VCaP (cell line): ENCODE results near the gene FHDC1.

Experiments
- H3K27ac ChIP-seq: fragments of 450-650 bp; 2 replicates; pipeline ENCODE4 v1.5.1; 2017
- TF ChIP-seq, protein P1 (sequence below): fragments of 450-650 bp; conservative IDR thresholded peaks from 2 replicates; pipeline ENCODE4 v1.5.1; 2017; ENCODE audit warnings: mild to moderate bottlenecking, moderate library complexity

Gene FHDC1

DNA sequence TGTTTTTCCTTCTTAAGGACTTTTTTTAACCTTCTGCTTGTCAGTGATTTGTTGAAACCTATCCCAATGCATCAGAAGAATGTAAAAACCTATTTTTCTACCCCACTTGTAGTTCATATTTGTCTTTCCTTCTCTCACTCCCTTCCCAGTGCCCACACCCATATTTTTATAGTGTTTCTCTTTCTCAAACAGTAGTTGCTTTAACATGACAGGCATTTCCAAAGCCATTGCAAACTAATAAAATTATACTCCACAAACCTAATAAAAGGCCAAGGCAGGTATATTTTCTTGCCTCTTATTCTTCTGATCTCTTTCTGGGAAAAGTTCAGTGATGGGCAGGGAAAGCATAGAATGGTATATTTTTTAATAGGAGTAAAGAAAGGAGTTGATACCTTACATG is 35.7 kb upstream of the FHDC1 start:
- H3K27ac ChIP-seq: peak overlapping the region; percentile 64
- TF ChIP-seq, protein P1, sequence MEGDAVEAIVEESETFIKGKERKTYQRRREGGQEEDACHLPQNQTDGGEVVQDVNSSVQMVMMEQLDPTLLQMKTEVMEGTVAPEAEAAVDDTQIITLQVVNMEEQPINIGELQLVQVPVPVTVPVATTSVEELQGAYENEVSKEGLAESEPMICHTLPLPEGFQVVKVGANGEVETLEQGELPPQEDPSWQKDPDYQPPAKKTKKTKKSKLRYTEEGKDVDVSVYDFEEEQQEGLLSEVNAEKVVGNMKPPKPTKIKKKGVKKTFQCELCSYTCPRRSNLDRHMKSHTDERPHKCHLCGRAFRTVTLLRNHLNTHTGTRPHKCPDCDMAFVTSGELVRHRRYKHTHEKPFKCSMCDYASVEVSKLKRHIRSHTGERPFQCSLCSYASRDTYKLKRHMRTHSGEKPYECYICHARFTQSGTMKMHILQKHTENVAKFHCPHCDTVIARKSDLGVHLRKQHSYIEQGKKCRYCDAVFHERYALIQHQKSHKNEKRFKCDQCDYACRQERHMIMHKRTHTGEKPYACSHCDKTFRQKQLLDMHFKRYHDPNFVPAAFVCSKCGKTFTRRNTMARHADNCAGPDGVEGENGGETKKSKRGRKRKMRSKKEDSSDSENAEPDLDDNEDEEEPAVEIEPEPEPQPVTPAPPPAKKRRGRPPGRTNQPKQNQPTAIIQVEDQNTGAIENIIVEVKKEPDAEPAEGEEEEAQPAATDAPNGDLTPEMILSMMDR: no peak

DNA sequence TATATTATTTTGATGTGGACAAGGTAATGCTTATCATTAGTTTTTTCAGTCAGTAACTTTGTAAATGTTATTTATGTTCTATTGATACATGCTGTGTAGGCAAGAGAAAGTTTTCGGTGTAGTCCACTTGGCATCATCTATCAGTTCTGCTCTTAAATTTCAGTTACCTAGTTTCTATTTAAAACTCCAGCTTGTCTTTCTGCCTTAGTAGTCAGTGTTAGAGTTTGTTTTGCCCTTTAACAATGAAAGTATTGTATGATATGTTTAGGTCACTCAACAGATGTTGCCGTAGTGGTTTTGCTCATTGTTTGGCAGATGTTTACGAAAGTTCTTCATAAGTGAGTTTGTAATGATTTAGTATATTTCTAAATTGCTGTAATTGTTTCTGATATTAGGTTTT is 34.9 kb upstream of the FHDC1 start:
- H3K27ac ChIP-seq: peak overlapping the region; percentile 64
- TF ChIP-seq, protein P1: no peak

DNA sequence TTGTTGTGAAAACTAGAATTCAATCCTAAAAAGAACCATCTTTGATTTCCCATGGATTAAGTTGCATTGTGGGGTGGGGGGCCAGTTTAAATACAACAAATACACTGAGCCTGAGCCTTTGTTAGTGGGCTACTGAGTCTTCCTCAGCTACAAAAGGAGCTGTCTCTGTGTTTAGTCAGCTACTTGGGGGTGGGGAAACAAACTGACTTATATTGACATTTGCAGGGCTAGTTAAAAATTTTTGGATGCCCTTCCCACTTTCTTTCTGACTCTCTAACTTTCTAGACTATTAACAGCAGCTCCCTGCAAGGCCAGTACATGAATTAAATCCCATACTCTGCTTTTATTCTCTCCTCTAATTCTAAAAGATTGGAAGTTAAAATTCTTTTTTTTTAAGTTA is 32.5 kb upstream of the FHDC1 start:
- TF ChIP-seq, protein P1: no peak
- H3K27ac ChIP-seq: no peak overlapping the region

DNA sequence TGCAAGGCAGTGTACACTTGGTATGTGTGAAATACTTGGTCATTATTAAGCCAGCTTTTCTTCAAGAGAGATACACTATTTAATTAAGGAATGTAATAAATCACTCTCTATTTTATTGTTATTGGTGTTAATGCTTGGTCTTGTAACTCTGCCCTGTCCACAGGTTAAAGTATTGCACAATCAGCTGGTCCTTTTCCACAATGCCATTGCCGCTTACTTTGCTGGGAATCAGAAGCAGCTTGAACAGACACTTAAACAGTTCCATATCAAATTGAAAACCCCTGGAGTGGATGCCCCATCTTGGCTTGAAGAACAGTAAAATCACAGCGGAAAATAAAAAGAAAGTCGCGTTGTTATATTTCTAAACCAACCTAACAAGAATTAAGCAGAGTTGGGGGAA is 26.2 kb upstream of the FHDC1 start:
- H3K27ac ChIP-seq: no peak overlapping the region
- TF ChIP-seq, protein P1: no peak

DNA sequence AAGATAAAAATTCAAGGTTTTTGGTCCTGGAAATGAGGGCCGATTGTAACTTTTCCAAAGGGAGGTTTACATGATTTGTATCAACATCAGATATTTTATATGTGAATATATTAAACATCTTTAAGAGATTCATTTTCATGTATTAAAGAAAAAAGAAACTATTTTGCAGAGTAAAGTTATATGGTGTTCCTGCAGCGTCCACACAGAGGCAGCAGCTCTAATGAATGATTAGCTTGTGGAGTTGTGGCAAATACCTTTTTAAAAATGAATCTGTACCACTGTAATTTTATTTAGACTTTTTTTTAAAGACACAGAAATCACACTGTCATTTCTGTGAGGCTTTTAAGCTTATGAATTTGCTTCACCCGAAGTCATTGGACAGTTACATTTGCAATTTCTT is 25.6 kb upstream of the FHDC1 start:
- H3K27ac ChIP-seq: no peak overlapping the region
- TF ChIP-seq, protein P1: peak; percentile 47

DNA sequence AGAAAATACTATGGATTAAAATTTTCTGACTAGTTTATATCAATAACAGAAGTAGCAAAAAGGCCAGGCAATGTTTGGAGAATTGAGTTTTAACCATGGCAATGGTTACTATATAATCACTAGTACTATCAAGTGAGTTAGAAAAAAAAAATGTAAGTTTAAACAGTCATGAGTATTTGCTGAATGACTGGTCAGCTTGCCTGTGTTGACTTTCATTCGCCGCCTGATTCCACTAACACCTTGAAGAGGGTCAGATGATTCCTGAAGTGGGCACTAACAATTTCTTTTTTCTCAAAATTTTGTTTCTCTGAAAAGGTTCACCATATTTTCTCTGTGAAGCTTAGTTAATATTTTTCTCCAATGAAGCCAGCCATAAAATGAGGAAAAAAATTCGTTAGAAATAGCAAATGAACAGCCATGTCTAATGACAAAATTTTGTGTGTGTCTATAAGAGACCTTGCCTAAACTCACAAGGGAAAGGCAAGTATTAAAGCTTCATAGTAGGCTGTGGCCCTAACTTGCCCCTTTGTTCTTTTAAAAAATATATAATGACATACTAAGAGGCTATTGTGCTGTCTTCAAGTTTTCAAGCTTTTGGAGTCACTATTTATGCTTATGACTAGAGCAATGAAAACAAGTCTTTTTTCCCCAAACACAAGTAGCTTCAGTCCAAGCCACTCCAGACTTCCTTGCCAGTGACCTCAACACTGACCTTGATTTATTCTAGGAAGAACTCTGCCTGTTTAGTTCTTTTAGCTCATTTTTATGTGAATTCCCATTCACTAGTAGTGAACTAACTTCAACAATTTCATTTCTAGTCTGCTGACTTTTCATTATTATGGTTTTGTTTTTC is 18.4 kb upstream of the FHDC1 start:
- TF ChIP-seq, protein P1: no peak
- no peak overlapping the region for H3K27ac ChIP-seq

DNA sequence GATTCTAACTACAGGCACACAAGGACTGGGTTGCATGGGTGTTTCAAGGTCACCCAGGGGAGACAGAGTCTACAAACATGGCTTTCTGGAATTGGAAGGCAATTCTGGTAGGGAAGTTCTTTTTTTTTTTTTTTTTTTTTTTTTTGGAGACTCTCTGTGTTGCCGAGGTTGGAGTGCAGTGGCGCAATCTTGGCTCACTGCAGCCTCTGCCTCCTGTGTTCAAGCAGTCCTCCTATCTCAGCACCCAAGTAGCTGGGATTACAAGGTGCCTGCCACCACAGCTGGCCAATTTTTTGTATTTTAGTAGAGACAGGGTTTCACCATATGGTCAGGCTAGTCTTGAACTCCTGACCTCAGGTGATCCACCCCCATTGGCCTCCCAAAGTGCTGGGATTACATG is 16.3 kb upstream of the FHDC1 start:
- H3K27ac ChIP-seq: no peak overlapping the region
- TF ChIP-seq, protein P1: no peak
